Transverse colon (tissue), 4 donors: ENCODE measurements around the gene ANP32A. TPM values are rescaled to one million over a fixed set of nuclear protein-coding genes. Genes with fewer than 3 reads are reported as not detected.

Source experiments
- DNase-seq: peaks from one replicate; pipeline ENCODE4 v3.0.0-alpha.2; 2019
- H3K27ac ChIP-seq, 4 donors: fragments of 200-600 bp; sonication (generic); 2 replicates each; pipeline ENCODE4 v1.5.1; 2016 to 2018; ENCODE audit warnings: inconsistent platforms in 4 of 4
- H3K27me3 ChIP-seq: fragments of 200-600 bp; sonication (generic); 2 replicates; pipeline ENCODE4 v1.5.1; 2017; ENCODE audit warnings: inconsistent platforms
- H3K36me3 ChIP-seq, 4 donors: fragments of 200-600 bp; sonication (generic); 2 replicates each; pipeline ENCODE4 v1.5.1; 2017 to 2019; ENCODE audit warnings: inconsistent platforms in 4 of 4
- H3K4me1 ChIP-seq, 4 donors: fragments of 200-600 bp; sonication (generic); 2 replicates each; pipeline ENCODE4 v1.5.1; 2017 to 2020; ENCODE audit warnings: inconsistent platforms in 4 of 4
- H3K4me3 ChIP-seq, 4 donors: fragments of 200-600 bp; sonication (generic); 1 replicate in 1 of 4; 2 replicates in 3 of 4; pipeline versions ENCODE4 v1.5.1 to v1.6.1; 2017 to 2019; ENCODE audit warnings: inconsistent platforms in 4 of 4
- H3K9me3 ChIP-seq, 2 donors: fragments of 200-600 bp; sonication (generic); 2 replicates each; pipeline ENCODE4 v1.5.1; 2017 to 2019; ENCODE audit warnings: inconsistent platforms in 2 of 2
- EP300 ChIP-seq: sonication (generic); formaldehyde crosslinking; IDR thresholded peaks from one replicate; pipeline ENCODE4 v1.6.1; 2017; ENCODE audit warnings: antibody characterized with exemption, low read depth
- POLR2A ChIP-seq: fragments of 450-650 bp; IDR thresholded peaks from one replicate; pipeline ENCODE4 v1.6.1; 2016; ENCODE audit warnings: antibody characterized with exemption, mild to moderate bottlenecking, moderate library complexity
- POLR2AphosphoS5 ChIP-seq, 3 donors: sonication (generic); formaldehyde crosslinking; IDR thresholded peaks; one replicate each; pipeline ENCODE4 v1.6.1; 2016; ENCODE audit warnings: antibody characterized with exemption in 3 of 3
- WGBS, 2 donors: methylation state at CpG; one replicate each; pipeline ENCODE4 v1.1.5; 2018; ENCODE audit warnings: low coverage in 1 of 2; 5-methylcytosine and 5-hydroxymethylcytosine counted together
- in situ Hi-C, 4 donors: fragments of 200-750 bp; cut with MboI; loops; one replicate each; pipeline versions ENCODE4 v1.15.0 to v1.15.1; 2017; ENCODE audit warnings: low sequenced_read_pairs in 3 of 4, low pct_ligation_motif_present in 1 of 4, low pct_unique_long_range_greater_than_20kb in 1 of 4
- intact Hi-C: fragments of 100-400 bp; cut with DNase I; formaldehyde crosslinking; loops from one replicate; pipeline ENCODE4 v1.15.1; 2023; ENCODE audit warnings: low total_unique reads
- total RNA-seq, 4 donors: library from RNA; depleted of rRNA; stranded (reverse); fragments of >200 nt; gene quantifications; one replicate each; pipeline ENCODE4 v1.1.0, GENCODE V29; 2016
- TF ChIP-seq, protein P1 (sequence below), 5 experiments: fragments of 200-600 bp in 3 of 5; fragments of 450-650 bp in 2 of 5; sonication (generic) in 3 of 5; IDR thresholded peaks; 1 replicate in 2 of 5; 2 replicates in 3 of 5; pipeline ENCODE4 v1.5.1; 2016 to 2017; ENCODE audit warnings: antibody characterized with exemption in 5 of 5, inconsistent platforms in 3 of 5, mild to moderate bottlenecking in 2 of 5, moderate library complexity in 1 of 5

The ANP32A gene
- total RNA-seq, 4 donors from 2014 or later: 23.9 to 92.7 (median 69.4) TPM

DNA sequence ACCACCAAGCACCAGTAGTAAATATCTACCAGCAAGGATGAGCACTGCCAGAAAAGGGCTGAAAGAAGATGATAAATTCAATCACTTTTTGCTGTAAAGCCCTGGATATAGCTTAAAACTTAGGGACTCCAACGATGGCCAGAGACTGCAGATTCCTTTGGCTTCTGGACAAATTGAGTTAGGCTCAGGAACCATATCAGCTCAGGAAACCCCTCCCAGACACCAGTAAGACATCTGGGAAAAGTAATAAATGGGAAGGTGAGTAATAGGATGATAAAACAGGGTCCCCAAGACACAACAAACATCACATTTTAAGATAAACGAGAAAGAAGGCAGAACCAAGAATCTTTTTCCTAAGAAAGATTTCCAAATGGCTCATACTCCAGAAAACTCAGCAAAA lies 65.0 kb downstream of the ANP32A start:
- intact Hi-C loops: no loop called here
- no peak for DNase-seq
- Histone ChIP-seq H3K36me3 (no peaks in the 10 kb centered on the region), H3K27me3 (no peaks in the 10 kb centered on the region), H3K9me3 (no peaks in the 10 kb centered on the region), H3K4me1 (no peaks in the 10 kb centered on the region), H3K27ac (no peak overlapping the region), H3K4me3 (no peak overlapping the region)
- 46 to 71% methylated on average over 1 to 2 of the region's 2 CpGs for WGBS, 2 donors
- TF ChIP-seq POLR2A: no peak
- in situ Hi-C loops: no loop called here

DNA sequence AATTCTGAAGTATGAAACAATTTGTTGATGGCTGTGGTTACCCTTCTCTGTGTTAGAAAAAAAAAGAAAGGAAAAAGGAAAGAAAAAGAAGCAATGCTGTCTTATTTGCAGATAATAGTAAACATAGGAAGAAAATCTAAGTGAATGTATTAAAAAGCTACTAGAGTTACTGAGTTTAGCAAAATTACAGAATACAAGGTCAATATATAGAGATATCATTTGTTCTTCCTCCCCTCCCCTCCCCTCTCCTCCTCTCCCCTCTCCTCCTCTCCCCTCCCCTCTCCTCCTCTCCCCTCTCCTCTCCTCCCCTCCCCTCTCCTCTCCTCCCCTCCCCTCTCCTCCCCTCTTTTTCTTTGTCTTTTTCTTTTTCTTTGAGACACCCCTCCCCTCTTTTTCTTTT lies 69.1 kb downstream of the ANP32A start:
- intact Hi-C loops: no loop called here
- Histone ChIP-seq H3K4me3 (no peak overlapping the region), H3K27ac (no peak overlapping the region), H3K27me3 (no peaks in the 10 kb centered on the region), H3K36me3 (no peaks in the 10 kb centered on the region), H3K9me3 (no peaks in the 10 kb centered on the region), H3K4me1 (no peaks in the 10 kb centered on the region)
- TF ChIP-seq EP300 (no peak), POLR2A (no peak), POLR2AphosphoS5 (IDR thresholded peaks at IDR 0.05) (no peak)
- TF ChIP-seq, protein P1, sequence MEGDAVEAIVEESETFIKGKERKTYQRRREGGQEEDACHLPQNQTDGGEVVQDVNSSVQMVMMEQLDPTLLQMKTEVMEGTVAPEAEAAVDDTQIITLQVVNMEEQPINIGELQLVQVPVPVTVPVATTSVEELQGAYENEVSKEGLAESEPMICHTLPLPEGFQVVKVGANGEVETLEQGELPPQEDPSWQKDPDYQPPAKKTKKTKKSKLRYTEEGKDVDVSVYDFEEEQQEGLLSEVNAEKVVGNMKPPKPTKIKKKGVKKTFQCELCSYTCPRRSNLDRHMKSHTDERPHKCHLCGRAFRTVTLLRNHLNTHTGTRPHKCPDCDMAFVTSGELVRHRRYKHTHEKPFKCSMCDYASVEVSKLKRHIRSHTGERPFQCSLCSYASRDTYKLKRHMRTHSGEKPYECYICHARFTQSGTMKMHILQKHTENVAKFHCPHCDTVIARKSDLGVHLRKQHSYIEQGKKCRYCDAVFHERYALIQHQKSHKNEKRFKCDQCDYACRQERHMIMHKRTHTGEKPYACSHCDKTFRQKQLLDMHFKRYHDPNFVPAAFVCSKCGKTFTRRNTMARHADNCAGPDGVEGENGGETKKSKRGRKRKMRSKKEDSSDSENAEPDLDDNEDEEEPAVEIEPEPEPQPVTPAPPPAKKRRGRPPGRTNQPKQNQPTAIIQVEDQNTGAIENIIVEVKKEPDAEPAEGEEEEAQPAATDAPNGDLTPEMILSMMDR (IDR thresholded peaks at IDR 0.05): no peak
- in situ Hi-C loops: no loop called here
- DNase-seq: no peak

DNA sequence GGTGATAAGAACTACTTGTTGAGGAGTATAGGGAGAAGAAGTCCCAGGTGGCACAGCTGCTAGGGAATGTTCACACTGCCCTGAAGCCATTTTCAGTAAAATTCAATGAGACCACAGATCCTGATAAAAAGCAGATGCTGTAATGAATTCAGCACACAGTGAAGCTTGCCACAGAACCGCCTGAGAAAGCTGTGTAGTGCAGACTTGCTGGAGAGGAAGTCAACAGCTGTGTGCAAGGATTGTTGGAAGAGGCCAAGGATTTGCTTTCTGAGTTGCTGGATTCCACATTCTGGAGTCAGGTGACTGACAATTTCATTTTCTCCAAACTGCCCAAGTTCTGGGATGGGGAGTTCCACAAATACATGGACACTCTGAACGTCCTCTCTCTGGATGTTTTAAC lies 70.9 kb downstream of the ANP32A start:
- 64% methylated on average over 2 of the region's 2 CpGs; no CpG with 5 or more reads in 1 of the 2 donors for WGBS, 2 donors
- no peaks in the 10 kb centered on the region for H3K36me3 ChIP-seq
- no peaks in the 10 kb centered on the region for H3K27me3 ChIP-seq
- intact Hi-C loops: no loop called here
- no peak overlapping the region for H3K27ac ChIP-seq
- no peak overlapping the region for H3K4me3 ChIP-seq
- no peak for DNase-seq
- TF ChIP-seq, protein P1 (IDR thresholded peaks at IDR 0.05): no peak
- TF ChIP-seq EP300: no peak
- TF ChIP-seq POLR2AphosphoS5 (IDR thresholded peaks at IDR 0.05): no peak
- no peak for TF ChIP-seq POLR2A
- no peaks in the 10 kb centered on the region for H3K4me1 ChIP-seq
- in situ Hi-C loops: no loop called here
- no peaks in the 10 kb centered on the region for H3K9me3 ChIP-seq

DNA sequence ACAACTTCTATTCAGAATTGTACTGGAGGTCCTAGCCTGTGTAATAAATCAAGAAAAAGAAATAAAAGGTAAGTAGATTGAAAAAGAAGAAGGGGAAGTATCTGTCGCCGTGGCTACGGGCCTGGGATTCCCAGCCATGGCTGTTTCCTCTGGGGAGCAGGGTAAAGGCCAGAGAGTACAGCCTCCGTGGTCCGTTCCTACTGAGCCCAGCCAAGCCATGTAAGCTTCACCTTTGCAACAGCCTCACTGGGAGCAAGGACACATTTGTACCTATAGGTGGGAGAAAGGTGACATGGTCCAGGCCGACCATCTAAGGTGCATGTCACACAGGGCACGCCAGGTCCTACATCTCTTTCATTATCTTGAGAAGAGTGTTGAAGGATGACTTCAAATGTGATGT lies 71.3 kb downstream of the ANP32A start:
- intact Hi-C loops: no loop called here
- H3K9me3 ChIP-seq: no peaks in the 10 kb centered on the region
- no peak overlapping the region for H3K4me3 ChIP-seq
- no peak for DNase-seq
- no peaks in the 10 kb centered on the region for H3K27me3 ChIP-seq
- no peak for TF ChIP-seq EP300
- TF ChIP-seq POLR2AphosphoS5 (IDR thresholded peaks at IDR 0.05): no peak
- TF ChIP-seq POLR2A: no peak
- TF ChIP-seq, protein P1 (IDR thresholded peaks at IDR 0.05): no peak
- no peak overlapping the region for H3K27ac ChIP-seq
- no peaks in the 10 kb centered on the region for H3K36me3 ChIP-seq
- in situ Hi-C loops: no loop called here
- no peaks in the 10 kb centered on the region for H3K4me1 ChIP-seq
- 82 to 88% methylated on average over 5 to 7 of the region's 7 CpGs for WGBS, 2 donors

DNA sequence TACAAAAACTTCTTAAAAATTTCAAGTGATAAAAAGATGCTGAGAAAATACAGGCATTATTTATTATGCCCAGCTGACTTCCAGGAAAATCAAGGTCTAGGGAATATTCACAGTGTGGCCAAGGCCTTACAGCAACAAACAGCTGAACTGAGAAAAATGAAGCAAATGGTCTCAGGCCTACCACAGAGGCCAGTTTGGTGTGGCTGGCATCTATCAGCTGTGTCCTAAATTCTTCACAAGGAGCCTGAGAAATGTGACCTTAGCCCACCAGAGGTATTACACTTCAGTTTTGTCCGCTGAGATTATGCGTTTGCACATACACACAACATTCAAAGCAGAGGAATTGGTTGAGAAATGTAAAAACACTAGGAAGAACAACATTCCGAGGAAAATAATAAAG lies 77.4 kb downstream of the ANP32A start:
- Histone ChIP-seq H3K4me1 (no peaks in the 10 kb centered on the region), H3K9me3 (no peaks in the 10 kb centered on the region), H3K27ac (no peak overlapping the region), H3K36me3 (no peaks in the 10 kb centered on the region), H3K27me3 (no peaks in the 10 kb centered on the region), H3K4me3 (no peak overlapping the region)
- no peak for DNase-seq
- in situ Hi-C loops: no loop called here
- intact Hi-C loops: no loop called here
- TF ChIP-seq EP300 (no peak), POLR2AphosphoS5 (IDR thresholded peaks at IDR 0.05) (no peak), POLR2A (no peak)
- TF ChIP-seq, protein P1 (IDR thresholded peaks at IDR 0.05): no peak
- 87 to 91% methylated on average over 3 of the region's 3 CpGs for WGBS, 2 donors
